K562 (cell line): ENCODE results near the gene SRD5A2. TPM values are rescaled to one million over a fixed set of nuclear protein-coding genes. Genes with fewer than 3 reads are reported as not detected.

Source experiments
- ATAC-seq: fragments of 200-7000 bp; cut with Tn5 transposase; 3 replicates; pipeline ENCODE4 v1.9.1; 2020; ENCODE audit warnings: moderate library complexity
- BruUV-seq: library from RNA; stranded (reverse); fragments of 400-500 nt; replicated peaks from 2 replicates; lab custom pipeline; 2021; lab: Mats Ljungman, UMichigan
- CTCF ChIA-PET: fragments of 300-600 bp; formaldehyde crosslinking; extraction: SDS; loops from one replicate; lab custom pipeline; 2021; ENCODE audit warnings: low intra/inter-chr PET ratio; lab: Yijun Ruan, JAX
- POLR2A ChIA-PET: fragments of 300-600, 350-650 bp; sonication (Branson Sonifier 250); formaldehyde crosslinking; extraction: SDS; loops from one replicate; lab custom pipeline; 2021; ENCODE audit warnings: antibody characterized with exemption, inconsistent platforms; lab: Yijun Ruan, JAX
- DNase-seq, 4 experiments: peaks; one replicate each; pipeline versions ENCODE4 v3.0.0 to v3.0.0-alpha.2; 2011 to 2018; ENCODE audit warnings: low spot score in 3 of 4, mixed read lengths in 3 of 4; ENCODE audit errors: extremely low read depth in 1 of 4
- FAIRE-seq: peaks from 2 replicates; lab custom pipeline; 2011; peaks lifted over from hg19 to GRCh38; lab: Jason Lieb, UNC
- H2AFZ ChIP-seq: 2 replicates; pipeline ENCODE4 v1.6.0; 2011; ENCODE audit warnings: low read depth, low read length, control low read depth, inconsistent platforms
- H3K27ac ChIP-seq: fragments of 200-600 bp; 3 replicates; pipeline ENCODE4 v1.8.0; 2011; ENCODE audit warnings: low read depth, mild to moderate bottlenecking, control low read depth, inconsistent platforms, low read length, moderate library complexity, mixed read lengths; ENCODE audit errors: extremely low read depth
- H3K27me3 ChIP-seq, 2 experiments: fragments of 300-600 bp in 1 of 2; 2 replicates in 1 of 2; 3 replicates in 1 of 2; pipeline versions ENCODE4 v1.6.0 to v1.8.0; 2011; ENCODE audit warnings: inconsistent platforms in 2 of 2, low read length in 2 of 2, mild to moderate bottlenecking in 1 of 2, mixed read lengths in 1 of 2, moderate library complexity in 1 of 2; ENCODE audit not compliant: control insufficient read depth in 2 of 2, insufficient read depth in 2 of 2
- H3K36me3 ChIP-seq: fragments of 300-600 bp; 3 replicates; pipeline ENCODE4 v1.8.0; 2011; ENCODE audit warnings: mild to moderate bottlenecking, low read length, inconsistent platforms; ENCODE audit not compliant: control insufficient read depth, insufficient read depth
- H3K4me1 ChIP-seq, 2 experiments: fragments of 200-600 bp in 1 of 2; replicated peaks in 1 of 2; 2 replicates in 1 of 2; 3 replicates in 1 of 2; pipeline versions ENCODE4 v1.5.1 to v1.8.0; 2011; ENCODE audit warnings: inconsistent platforms in 2 of 2, low read length in 2 of 2, mild to moderate bottlenecking in 1 of 2, mixed read lengths in 1 of 2, moderate library complexity in 1 of 2; ENCODE audit not compliant: control insufficient read depth in 2 of 2, insufficient read depth in 2 of 2
- H3K4me2 ChIP-seq: 2 replicates; pipeline ENCODE4 v1.6.1; 2011; ENCODE audit warnings: low read length, control low read depth, inconsistent platforms, mixed read lengths; ENCODE audit not compliant: insufficient read depth
- H3K4me3 ChIP-seq: fragments of 200-600 bp; sonication (generic), shearing (Covaris generic); 2 replicates; pipeline ENCODE4 v1.5.1; 2016; ENCODE audit warnings: control low read depth, inconsistent platforms
- H3K79me2 ChIP-seq: fragments of 200-600 bp; 3 replicates; pipeline ENCODE4 v1.8.0; 2011; ENCODE audit warnings: low read length, inconsistent platforms; ENCODE audit not compliant: control insufficient read depth, insufficient read depth
- H3K9ac ChIP-seq, 2 experiments: 2 replicates each; pipeline versions ENCODE4 v1.6.0 to v1.6.1; 2011; ENCODE audit warnings: low read depth in 2 of 2, low read length in 2 of 2, control low read depth in 1 of 2, inconsistent platforms in 1 of 2, mild to moderate bottlenecking in 1 of 2, mixed read lengths in 1 of 2; ENCODE audit not compliant: insufficient read depth in 1 of 2
- H3K9me1 ChIP-seq: one replicate; pipeline ENCODE4 v1.6.0; 2011; ENCODE audit warnings: inconsistent platforms, mild to moderate bottlenecking, low read length, moderate library complexity; ENCODE audit not compliant: control insufficient read depth, insufficient read depth
- H3K9me3 ChIP-seq: replicated peaks from 2 replicates; pipeline ENCODE4 v1.5.1; 2011; ENCODE audit warnings: low read depth, low read length, inconsistent platforms; ENCODE audit not compliant: control insufficient read depth, insufficient read depth
- H4K20me1 ChIP-seq: replicated peaks from 2 replicates; pipeline ENCODE4 v1.6.1; 2011; ENCODE audit warnings: low read length, inconsistent platforms, mixed read lengths; ENCODE audit not compliant: control insufficient read depth, insufficient read depth
- ASH1L ChIP-seq: fragments of 450-650 bp; IDR thresholded peaks from 2 replicates; pipeline ENCODE4 v1.6.1; 2018; ENCODE audit warnings: borderline replicate concordance, mild to moderate bottlenecking, low read depth; ENCODE audit not compliant: partially characterized antibody
- HDAC6 ChIP-seq: IDR thresholded peaks from 2 replicates; pipeline ENCODE4 v1.6.1; 2012; ENCODE audit warnings: low read depth, mild to moderate bottlenecking, control low read depth, inconsistent platforms, low read length, moderate library complexity
- HNRNPUL1 ChIP-seq: fragments of 200-400 bp; formaldehyde crosslinking; IDR thresholded peaks from 2 replicates; pipeline ENCODE4 v1.6.1; 2017; ENCODE audit warnings: low read length
- MCM7 ChIP-seq, 2 experiments: fragments of 450-650 bp; IDR thresholded peaks; 2 replicates each; pipeline ENCODE4 v1.6.1; 2016 to 2018
- MTF1 ChIP-seq: fragments of 250-450 bp; sonication (Bioruptor Pico); IDR thresholded peaks from 2 replicates; pipeline ENCODE4 v1.9.0; 2021; ENCODE audit warnings: moderate library complexity, mild to moderate bottlenecking, inconsistent platforms, borderline replicate concordance
- MYBL2 ChIP-seq, 2 experiments: fragments of 450-650 bp in 1 of 2; sonication (generic) in 1 of 2; formaldehyde crosslinking in 1 of 2; IDR thresholded peaks; 2 replicates each; pipeline versions ENCODE4 v1.6.1 to v1.8.1; 2017 to 2022; ENCODE audit warnings: borderline replicate concordance in 1 of 2, inconsistent platforms in 1 of 2, low read depth in 1 of 2, mild to moderate bottlenecking in 1 of 2, missing genetic modification reagents in 1 of 2, moderate library complexity in 1 of 2
- NONO ChIP-seq, 2 experiments: fragments of 200-400 bp in 1 of 2; fragments of 450-650 bp in 1 of 2; formaldehyde crosslinking in 1 of 2; IDR thresholded peaks; 2 replicates each; pipeline ENCODE4 v1.6.1; 2017; ENCODE audit warnings: low read depth in 2 of 2, mild to moderate bottlenecking in 2 of 2, moderate library complexity in 2 of 2, low read length in 1 of 2
- POLR2AphosphoS5 ChIP-seq: IDR thresholded peaks from 2 replicates; pipeline ENCODE4 v1.6.1; 2011; ENCODE audit warnings: mild to moderate bottlenecking, low read depth, low read length, moderate library complexity; ENCODE audit not compliant: control insufficient read depth, insufficient read depth
- RHOXF2B ChIP-seq: fragments of 250-450 bp; sonication (Bioruptor Pico); conservative IDR thresholded peaks from 2 replicates; pipeline ENCODE4 v1.5.1; 2021
- TFAM ChIP-seq: fragments of 250-450 bp; sonication (Bioruptor Pico); conservative IDR thresholded peaks from 2 replicates; pipeline ENCODE4 v1.5.0; 2021; ENCODE audit warnings: mild to moderate bottlenecking, moderate library complexity
- ZKSCAN3 ChIP-seq: fragments of 250-450 bp; sonication (Bioruptor Pico); IDR thresholded peaks from 2 replicates; pipeline ENCODE4 v1.4.0; 2020
- WGBS: fragments of 100-300 bp; shearing (Covaris generic); methylation state at CpG from one replicate; pipeline ENCODE4 v1.1.6; 2016; ENCODE audit warnings: low coverage, mixed read lengths; ENCODE audit not compliant: insufficient coverage; ENCODE audit errors: missing lambda C conversion rate; 5-methylcytosine and 5-hydroxymethylcytosine counted together
- in situ Hi-C: fragments of 300-500 bp; cut with MboI; formaldehyde crosslinking; loops from 4 replicates; pipeline ENCODE4 v1.15.0; 2018; ENCODE audit warnings: inconsistent platforms, mixed read lengths
- intact Hi-C: fragments of 100-400 bp; cut with micrococcal nuclease; formaldehyde crosslinking; loops from 2 replicates; pipeline ENCODE4 v1.14.2; 2022
- polyA plus RNA-seq, 8 experiments: library from polyadenylated mRNA; depleted of rRNA in 4 of 8; stranded (reverse) in 5 of 8; unstranded in 3 of 8; fragments of >200 nt; fragmentation: Nextera tagmentation in 2 of 8; fragmentation: Illumina TruSeq in 1 of 8; extraction: Ambion mirVana in 2 of 8; extraction: Trizol in 1 of 8; gene quantifications; 2 replicates each; pipeline versions ENCODE4 v1.2.1 to v1.2.3, GENCODE V29; 2011 to 2014; ENCODE audit warnings: inconsistent platforms in 1 of 8, missing spikeins in 1 of 8
- total RNA-seq, 7 experiments: library from RNA; depleted of rRNA in 6 of 7; stranded (reverse); fragments of >200 nt in 6 of 7; fragmentation: Illumina TruSeq in 2 of 7; extraction: Trizol in 2 of 7; gene quantifications; 2 replicates each; pipeline versions ENCODE4 v1.2.1 to v1.2.3, GENCODE V29; 2011 to 2021; ENCODE audit warnings: low replicate concordance in 1 of 7
- TF ChIP-seq, protein P1 (sequence below): fragments of 200-800 bp; sonication (Bioruptor generic); IDR thresholded peaks from 2 replicates; pipeline ENCODE4 v1.6.1; 2016; ENCODE audit warnings: missing genetic modification characterization, missing compliant biosample characterization
- TF ChIP-seq, protein P2 (sequence below): fragments of 250-450 bp; sonication (Bioruptor Pico); IDR thresholded peaks from 2 replicates; pipeline ENCODE4 v1.5.0; 2021; ENCODE audit warnings: mild to moderate bottlenecking, moderate library complexity

Gene SRD5A2
- total and polyA plus RNA-seq, 9 of the 15 experiments (the other 6 are each of a cell fraction or from before 2014, with no cell fraction given): 0.03 TPM; not detected in 8

DNA sequence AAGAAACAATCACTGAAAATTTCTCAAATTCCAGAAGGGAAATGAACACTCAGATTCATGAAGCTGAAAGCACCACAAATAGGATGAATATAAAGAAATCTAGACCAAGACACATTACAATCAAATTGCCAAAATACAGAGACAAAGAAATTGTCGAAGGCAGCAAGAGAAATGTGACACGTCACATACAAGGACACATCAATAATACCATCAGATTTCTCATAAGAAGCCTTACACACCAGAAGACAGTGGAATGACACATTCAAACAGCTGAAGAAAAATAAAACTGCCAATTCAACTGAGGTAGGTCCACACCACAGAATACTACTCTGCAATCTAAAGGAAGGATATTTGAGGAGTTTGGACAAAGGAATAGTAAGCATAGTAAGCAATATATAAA, 27.4 kb downstream of the SRD5A2 start (continued):
- TF ChIP-seq, protein P1, sequence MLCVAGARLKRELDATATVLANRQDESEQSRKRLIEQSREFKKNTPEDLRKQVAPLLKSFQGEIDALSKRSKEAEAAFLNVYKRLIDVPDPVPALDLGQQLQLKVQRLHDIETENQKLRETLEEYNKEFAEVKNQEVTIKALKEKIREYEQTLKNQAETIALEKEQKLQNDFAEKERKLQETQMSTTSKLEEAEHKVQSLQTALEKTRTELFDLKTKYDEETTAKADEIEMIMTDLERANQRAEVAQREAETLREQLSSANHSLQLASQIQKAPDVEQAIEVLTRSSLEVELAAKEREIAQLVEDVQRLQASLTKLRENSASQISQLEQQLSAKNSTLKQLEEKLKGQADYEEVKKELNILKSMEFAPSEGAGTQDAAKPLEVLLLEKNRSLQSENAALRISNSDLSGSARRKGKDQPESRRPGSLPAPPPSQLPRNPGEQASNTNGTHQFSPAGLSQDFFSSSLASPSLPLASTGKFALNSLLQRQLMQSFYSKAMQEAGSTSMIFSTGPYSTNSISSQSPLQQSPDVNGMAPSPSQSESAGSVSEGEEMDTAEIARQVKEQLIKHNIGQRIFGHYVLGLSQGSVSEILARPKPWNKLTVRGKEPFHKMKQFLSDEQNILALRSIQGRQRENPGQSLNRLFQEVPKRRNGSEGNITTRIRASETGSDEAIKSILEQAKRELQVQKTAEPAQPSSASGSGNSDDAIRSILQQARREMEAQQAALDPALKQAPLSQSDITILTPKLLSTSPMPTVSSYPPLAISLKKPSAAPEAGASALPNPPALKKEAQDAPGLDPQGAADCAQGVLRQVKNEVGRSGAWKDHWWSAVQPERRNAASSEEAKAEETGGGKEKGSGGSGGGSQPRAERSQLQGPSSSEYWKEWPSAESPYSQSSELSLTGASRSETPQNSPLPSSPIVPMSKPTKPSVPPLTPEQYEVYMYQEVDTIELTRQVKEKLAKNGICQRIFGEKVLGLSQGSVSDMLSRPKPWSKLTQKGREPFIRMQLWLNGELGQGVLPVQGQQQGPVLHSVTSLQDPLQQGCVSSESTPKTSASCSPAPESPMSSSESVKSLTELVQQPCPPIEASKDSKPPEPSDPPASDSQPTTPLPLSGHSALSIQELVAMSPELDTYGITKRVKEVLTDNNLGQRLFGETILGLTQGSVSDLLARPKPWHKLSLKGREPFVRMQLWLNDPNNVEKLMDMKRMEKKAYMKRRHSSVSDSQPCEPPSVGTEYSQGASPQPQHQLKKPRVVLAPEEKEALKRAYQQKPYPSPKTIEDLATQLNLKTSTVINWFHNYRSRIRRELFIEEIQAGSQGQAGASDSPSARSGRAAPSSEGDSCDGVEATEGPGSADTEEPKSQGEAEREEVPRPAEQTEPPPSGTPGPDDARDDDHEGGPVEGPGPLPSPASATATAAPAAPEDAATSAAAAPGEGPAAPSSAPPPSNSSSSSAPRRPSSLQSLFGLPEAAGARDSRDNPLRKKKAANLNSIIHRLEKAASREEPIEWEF (CRISPR knock-in tag): no peak

DNA sequence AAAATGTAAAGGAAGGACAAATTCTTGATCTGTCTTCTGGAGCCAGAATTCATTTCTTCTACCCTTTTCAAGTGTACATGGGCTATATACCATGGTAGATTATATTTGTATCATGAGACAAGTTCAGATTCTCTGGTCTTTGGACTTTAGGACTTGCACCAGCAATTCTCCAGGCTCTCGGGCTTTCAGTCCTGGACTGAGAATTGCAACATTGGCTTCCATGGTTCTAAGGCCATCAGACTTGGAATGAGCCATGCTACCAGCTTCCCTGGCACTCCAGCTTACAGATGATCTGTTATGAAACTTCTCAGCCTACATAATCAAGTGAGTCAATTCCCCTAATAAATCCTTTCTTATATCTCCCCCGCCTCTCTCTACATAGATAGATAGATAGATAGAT, 33.3 kb downstream of the SRD5A2 start:
- intact Hi-C loops (no loop called here), in situ Hi-C loops (no loop called here)
- no peaks in the 10 kb centered on the region for H3K9me3 ChIP-seq
- no peak overlapping the region for H2AFZ ChIP-seq
- H3K9me1 ChIP-seq: no peaks in the 10 kb centered on the region
- no peak for FAIRE-seq
- WGBS: 0% methylated on average over 2 of the region's 2 CpGs
- CTCF ChIA-PET: no interaction called here
- H3K36me3 ChIP-seq: no peaks in the 10 kb centered on the region
- no peak for DNase-seq
- H4K20me1 ChIP-seq: no peaks in the 10 kb centered on the region
- no peak for ATAC-seq
- no peak overlapping the region for H3K27ac ChIP-seq
- BruUV-seq: no TSS peak
- no peak overlapping the region for H3K4me3 ChIP-seq
- no peaks in the 10 kb centered on the region for H3K27me3 ChIP-seq
- no peak overlapping the region for H3K4me2 ChIP-seq
- POLR2A ChIA-PET: no interaction called here
- H3K4me1 ChIP-seq: no peaks in the 10 kb centered on the region
- H3K9ac ChIP-seq: no peak overlapping the region
- no peaks in the 10 kb centered on the region for H3K79me2 ChIP-seq
- TF ChIP-seq RHOXF2B (CRISPR knock-in tag) (no peak), ASH1L (no peak), NONO (IDR thresholded peaks at IDR 0.05; ENCODE audit: low read depth in 2 of 2, low read length in 1 of 2) (no peak), HNRNPUL1 (no peak), MCM7 (IDR thresholded peaks at IDR 0.05) (no peak), HDAC6 (no peak), POLR2AphosphoS5 (no peak), MTF1 (CRISPR knock-in tag) (no peak), ZKSCAN3 (CRISPR knock-in tag) (no peak), MYBL2 (IDR thresholded peaks at IDR 0.05; ENCODE audit: low read depth) (no peak), MYBL2 (CRISPR knock-in tag; IDR thresholded peaks at IDR 0.05; ENCODE audit: borderline replicate concordance) (no peak), TFAM (CRISPR knock-in tag) (no peak)
- TF ChIP-seq, protein P2, sequence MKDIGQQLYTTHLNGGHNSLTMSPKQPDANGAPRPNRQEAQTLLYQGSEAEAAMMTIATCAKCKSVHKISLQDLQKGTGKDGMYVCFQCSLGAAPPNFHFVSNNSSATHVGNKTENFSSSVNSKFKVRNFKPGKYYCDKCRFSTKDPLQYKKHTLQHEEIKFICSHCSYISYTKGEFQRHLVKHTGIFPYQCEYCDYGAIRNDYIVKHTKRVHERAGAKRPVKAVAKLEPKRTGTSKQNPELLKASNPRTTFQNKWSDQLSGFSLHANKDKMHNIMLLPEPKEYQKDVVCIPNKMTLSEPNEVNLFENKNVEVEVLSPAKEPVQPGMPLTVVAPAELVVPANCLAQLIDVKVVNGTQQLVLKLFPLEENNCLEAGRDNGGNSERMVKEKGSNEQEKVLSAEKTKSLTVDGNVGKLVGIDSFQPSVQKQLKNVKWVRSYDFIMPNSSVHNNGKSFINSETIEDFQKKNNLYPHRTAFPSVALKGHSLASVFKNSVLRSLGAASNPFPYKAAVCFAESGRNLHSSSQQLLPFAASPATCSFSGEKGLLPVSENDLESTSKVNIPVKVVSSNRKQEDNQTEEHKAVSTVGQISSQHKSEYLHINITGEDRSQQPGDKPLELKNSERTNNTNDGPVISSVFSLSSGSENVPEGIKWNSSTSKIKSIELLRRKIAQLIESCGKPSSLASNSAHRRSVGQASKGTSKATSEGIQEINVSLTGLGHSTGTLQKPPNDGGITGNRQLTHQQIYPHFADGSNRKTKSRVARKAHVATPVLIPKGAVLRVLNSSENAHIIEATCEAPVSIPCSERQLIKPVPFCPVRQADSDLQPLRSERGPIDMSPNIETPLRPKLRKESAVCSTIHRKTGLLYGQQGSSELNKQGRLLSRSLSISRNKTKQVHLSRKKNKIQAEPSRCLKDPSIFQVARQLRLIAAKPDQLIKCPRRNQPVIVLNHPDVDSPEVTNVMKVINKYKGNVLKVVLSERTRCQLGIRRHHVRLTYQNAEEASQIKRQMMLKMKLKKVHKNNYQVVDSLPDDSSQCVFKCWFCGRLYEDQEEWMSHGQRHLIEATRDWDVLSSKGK (CRISPR knock-in tag): no peak
